ENCODE data around the gene EN1.

DNA sequence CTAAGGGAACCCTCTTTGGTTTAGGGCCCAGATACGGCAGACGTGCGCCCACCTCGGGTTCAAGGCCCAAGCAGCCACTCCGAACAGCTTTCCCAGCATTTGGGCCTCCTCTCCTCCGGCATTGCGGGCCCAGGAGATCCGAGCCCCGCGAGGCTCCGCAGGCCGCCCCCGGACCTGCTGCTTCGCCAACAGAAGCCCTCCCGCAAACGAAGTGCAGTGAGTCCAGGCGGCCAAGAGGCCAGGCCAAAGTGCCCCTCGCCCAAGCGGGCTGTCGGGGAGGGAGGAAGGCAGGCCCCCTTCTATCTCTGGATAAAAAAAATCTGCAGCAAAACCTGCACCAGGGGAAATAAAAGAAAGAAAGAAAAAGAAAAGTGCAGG, 6.0 kb downstream of the EN1 start:
- TF ChIP-seq, protein P1, sequence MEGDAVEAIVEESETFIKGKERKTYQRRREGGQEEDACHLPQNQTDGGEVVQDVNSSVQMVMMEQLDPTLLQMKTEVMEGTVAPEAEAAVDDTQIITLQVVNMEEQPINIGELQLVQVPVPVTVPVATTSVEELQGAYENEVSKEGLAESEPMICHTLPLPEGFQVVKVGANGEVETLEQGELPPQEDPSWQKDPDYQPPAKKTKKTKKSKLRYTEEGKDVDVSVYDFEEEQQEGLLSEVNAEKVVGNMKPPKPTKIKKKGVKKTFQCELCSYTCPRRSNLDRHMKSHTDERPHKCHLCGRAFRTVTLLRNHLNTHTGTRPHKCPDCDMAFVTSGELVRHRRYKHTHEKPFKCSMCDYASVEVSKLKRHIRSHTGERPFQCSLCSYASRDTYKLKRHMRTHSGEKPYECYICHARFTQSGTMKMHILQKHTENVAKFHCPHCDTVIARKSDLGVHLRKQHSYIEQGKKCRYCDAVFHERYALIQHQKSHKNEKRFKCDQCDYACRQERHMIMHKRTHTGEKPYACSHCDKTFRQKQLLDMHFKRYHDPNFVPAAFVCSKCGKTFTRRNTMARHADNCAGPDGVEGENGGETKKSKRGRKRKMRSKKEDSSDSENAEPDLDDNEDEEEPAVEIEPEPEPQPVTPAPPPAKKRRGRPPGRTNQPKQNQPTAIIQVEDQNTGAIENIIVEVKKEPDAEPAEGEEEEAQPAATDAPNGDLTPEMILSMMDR (IDR thresholded peaks at IDR 0.05), result no peak
- TF ChIP-seq POLR2A (IDR thresholded peaks at IDR 0.05), result no peak

Measured in testis (tissue), 2 donors.